Activated CD8-positive, alpha-beta memory T cell treated with anti-CD3 and anti-CD28 coated beads, Interleukin-2, amount 50 U/mL, for 1 hour (primary cell): ENCODE data around the gene ALG5.

Experiments used
- DNase-seq: peaks from one replicate; pipeline ENCODE4 v3.0.0-alpha.2; 2020; ENCODE audit errors: extremely low read depth

Gene ALG5

DNA sequence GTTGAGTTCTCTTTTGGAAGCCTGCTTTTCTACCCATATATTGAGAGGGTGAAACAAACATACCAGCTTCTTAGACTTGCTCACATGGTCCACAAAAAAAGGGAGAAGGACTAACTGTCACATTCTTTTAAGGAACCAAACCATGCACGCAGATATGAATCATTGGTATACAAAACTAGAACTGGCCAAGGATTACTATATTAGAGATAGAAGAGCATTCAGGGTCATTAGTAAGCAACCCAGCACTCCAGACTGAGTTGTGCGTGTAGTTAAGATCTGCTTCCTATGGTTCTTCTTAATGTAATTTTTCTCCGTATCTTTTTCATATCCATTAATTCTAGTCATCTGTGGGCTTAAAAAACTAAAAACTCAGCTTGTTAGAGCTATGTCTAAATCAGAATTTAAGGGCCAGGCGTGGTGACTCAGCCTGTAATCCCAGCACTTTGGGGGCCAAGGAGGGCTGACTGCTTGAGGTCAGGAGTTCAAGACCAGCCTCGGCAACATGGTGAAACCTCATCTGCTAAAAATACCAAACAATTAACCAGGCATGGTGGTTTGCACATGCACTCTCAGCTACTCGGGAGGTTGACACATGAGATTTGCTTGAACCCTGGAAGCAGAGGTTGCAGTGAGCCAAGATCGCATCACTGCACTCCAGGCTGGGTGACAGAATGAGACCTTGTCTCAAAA, 19.6 kb downstream of the ALG5 start:
- no peak for DNase-seq

DNA sequence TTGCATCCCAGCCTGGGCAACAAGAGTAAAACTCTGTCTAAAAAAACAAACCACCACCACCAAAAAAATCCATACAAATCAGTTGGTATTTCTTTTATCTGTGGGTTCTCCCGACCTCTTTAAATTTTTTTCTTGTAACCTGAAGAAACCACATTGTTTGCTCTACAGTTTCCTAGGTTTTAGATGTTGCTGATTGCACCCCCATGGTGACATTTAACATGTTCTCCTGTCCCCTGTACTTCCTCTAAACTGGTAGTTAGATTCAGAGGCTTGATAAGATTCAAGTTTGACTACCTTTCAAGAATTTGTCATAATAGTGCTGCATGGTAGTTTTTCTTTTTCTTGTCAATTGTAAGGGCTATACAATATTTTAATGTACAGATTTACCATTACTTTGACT, 24.0 kb downstream of the ALG5 start:
- DNase-seq, result no peak

- DNase-seq, result no peak
These were observed 25.4 kb downstream of the ALG5 start for GRCh38 chr13:36973621-36974295.

DNA sequence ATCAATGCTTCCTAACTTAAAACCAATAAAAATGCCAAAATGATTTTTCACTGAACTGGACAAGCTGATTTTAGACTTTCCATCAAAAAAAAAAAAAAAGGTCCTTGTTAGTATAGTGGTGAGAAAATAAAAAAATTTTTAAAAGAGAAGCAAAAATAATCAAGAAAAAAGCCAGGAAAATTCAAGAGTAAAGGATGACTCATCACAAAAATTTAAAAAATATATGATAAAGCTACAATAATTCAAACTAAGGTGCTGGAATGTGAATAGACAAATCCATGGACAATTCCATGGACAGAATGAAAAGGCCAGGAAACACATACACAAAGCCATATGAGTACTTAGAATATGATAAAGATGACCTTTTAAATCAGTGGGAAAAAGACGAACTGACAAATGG, 26.1 kb downstream of the ALG5 start:
- no peak for DNase-seq

DNA sequence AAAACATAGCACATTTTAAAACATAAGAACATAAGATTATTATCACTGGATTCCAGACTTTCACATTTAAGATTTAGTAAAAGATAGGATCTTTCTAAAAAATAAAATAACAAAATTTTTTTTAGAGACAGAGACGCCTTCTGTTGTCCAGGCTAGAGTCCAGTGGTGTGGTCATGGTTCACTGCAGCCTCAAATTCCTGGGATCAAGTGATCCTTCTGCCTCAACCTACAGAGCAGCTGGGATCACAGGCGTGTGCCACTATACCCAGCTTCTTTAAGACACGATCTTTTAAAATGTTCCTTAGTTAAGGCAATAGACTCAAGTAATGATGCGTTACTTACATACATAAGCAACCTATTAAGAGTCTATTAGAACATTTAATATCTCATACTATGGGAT, 32.7 kb downstream of the ALG5 start:
- DNase-seq, result no peak

DNA sequence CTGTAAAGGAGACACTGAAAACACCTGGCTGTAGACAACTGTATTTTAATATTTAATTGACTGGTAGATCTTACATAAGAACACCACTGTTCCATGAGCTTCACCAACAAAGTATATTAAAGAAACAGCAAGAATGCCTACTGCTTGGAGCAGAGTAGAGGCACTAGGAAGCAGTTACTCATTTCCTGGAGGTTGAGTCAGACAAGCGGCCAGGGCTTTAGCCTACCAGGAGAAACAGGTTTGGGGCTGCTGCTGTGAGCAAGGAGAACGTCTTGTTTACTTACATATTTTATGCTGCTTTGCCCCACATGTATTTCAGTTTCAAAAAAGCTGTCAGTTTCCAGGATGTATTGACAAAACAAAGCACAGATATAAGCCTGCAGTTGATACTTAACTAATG, 33.4 kb downstream of the ALG5 start:
- DNase-seq, result no peak

GRCh38 chr13:36959456-36960116, 39.6 kb downstream of the ALG5 start:
- DNase-seq, result no peak

DNA sequence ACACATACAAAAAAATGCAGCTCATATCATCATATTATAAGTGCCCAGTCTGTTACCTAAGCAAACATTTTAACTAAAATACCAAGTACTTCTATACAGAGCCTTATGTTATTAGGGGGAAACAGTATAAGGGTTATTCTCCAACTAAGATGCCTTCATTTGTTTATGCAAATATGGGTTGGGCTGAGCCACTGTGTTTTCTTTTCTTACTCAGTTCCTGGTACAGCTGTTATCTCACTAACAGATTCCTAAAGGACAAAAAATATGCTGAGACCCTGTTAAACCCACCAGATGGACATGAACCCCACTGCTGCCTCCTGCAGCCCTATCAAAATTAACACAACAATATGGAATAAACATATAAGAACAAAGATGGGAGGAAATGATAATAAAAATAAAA, 44.6 kb downstream of the ALG5 start:
- DNase-seq, result no peak

DNA sequence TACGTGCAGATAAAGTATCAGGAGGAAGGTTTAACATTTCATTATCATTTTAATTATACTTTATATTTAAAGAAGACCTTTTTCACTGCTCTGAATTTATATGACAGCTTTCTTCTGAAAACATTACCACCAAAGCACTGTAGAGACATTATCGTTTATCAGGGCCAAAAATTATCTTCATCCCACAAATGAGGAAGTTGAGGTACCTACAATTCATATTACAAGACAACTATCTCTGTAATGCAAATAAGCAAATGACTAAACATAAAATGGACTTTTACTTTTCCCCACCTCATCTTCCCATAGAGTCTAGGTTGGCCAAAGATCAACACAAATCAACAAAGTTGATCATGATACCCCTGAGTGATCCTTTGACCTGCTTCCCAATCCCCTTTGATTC, 48.2 kb downstream of the ALG5 start:
- no peak for DNase-seq

DNA sequence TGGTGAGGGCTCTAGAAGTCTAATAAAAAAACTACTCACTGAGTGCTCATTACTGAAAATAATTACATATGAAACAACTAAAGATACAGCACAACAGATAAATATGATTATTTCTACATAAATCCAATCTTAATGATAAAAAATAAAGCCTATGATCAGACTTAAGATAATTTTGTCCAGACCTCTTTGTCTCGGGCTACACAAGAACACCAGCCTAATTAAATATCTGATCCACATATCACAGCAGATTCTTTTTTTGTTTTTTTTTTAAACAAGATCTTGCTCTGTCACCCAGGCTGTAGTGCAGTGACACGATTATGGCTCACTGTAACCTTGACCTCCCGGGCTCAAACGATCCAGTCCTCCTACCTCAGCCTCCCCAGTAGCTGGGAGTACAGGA, 48.8 kb downstream of the ALG5 start:
- no peak for DNase-seq

DNA sequence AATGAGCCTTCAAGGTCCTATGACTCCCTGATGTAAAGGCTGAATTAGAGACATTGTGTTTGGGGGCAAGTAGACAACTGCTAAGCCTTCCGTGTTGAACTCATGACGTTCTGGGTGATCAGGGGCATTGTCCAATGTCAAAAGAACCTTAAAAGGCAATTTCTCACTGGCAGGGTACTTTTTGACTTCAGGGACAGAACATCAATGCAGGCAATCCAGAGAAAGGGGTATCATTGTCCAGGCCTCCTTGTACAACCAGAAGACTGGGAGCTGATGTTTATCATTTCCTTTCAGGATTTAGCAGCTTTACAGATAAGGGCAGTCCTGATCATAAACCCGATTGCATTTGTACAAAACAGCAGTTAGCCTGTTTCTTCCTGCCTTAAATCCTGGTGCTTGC, 54.1 kb downstream of the ALG5 start:
- DNase-seq, result no peak

DNA sequence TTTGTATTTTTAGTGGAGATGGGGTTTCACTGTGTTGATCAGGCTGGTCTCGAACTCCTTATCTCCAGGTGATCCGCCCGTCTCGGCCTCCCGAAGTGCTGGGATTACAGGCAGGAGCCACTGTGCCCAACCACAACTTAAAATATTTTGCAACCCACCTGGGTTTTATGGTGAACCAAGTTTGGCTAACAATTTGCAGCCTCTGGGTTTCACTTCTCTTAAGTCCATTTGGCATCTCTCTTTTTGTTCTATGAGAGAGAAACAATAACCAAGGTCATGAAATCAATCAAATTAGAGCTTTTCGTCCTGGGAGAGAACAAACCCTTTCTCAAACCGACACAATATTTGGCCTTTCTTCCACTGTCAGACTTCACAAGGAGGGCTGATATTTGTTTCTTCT, 73.5 kb downstream of the ALG5 start:
- no peak for DNase-seq

GRCh38 chr13:36924001-36924400, 75.1 kb downstream of the ALG5 start:
- DNase-seq, result no peak

DNA sequence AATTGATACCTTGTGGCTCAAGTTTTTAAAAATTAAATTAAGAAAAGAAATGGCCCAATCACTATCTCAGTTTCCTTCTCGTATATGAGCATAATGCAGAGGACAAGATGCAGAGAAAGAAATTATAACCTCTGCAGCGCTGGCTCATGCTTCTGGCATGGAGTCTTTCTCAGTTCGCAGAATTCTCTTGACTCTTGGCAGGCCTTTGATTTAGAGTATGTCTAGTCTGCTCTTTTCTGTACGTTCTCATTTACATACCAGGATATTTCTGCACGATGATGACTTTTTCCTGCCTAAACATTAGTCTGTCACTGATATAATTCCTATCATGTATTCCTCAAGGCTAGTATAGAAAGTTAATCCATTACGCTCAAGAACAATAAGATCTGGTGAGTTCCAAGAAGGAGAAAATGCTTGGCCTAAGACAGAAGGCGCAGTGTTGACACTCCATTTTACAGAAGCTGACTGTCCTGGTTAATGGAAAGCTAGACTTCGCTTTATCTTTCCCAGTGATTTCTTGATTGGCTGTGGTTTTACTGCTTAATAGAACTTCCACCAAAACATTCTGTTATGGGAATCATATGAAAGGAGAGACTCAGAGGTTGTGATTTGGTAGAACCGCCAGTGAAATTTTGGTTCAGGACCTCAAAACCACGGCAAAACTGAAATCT, 77.4 kb downstream of the ALG5 start:
- DNase-seq, result no peak

- no peak for DNase-seq
These were observed 78.4 kb downstream of the ALG5 start for GRCh38 chr13:36920616-36921185.

GRCh38 chr13:36919833-36920615, 79.1 kb downstream of the ALG5 start, which contains the start of gene SMAD9:
Gene SMAD9, minus strand, starts transcription at chr13:36920238. Its CDS starts 40,549 bp downstream, at chr13:36879689.
- DNase-seq, result no peak

GRCh38 chr13:36919171-36919832, 79.8 kb downstream of the ALG5 start:
- DNase-seq, result no peak

- no peak for DNase-seq
These were observed 80.7 kb downstream of the ALG5 start for GRCh38 chr13:36918246-36919131.

- no peak for DNase-seq
These were observed 81.8 kb downstream of the ALG5 start for GRCh38 chr13:36917311-36917710.
